ENCODE data around the gene TMEM132D. TPM values are rescaled to one million over a fixed set of nuclear protein-coding genes. Genes with fewer than 3 reads are reported as not detected.

Gene TMEM132D
- total and polyA plus RNA-seq, 2 donors from 2014 or later: 0.13 TPM; not detected in 1

GRCh38 chr12:129789921-129790320 lies 113.9 kb downstream of the TMEM132D start:
- Histone ChIP-seq H3K27ac (ENCODE audit: low read depth in 2 of 2, low read length in 2 of 2) (no peak overlapping the region), H3K27me3 (ENCODE audit: control insufficient read depth, insufficient read depth, low read length) (no peaks in the 10 kb centered on the region), H3K4me3 (ENCODE audit: low read length in 3 of 3) (no peak overlapping the region), H3K36me3 (ENCODE audit: control insufficient read depth in 2 of 3, insufficient read depth in 3 of 3, low read length in 3 of 3) (no peaks in the 10 kb centered on the region), H3K9ac (ENCODE audit: low read length in 3 of 3) (no peak overlapping the region), H3K9me3 (ENCODE audit: control insufficient read depth in 2 of 3, insufficient read depth in 1 of 3, low read length in 3 of 3) (peaks cover 0 to 5% (median 2%) of the 10 kb centered on the region in 3 donors), H3K4me1 (ENCODE audit: control insufficient read depth in 2 of 3, insufficient read depth in 2 of 3, low read depth in 1 of 3, low read length in 3 of 3) (no peaks in the 10 kb centered on the region)
- no peak for TF ChIP-seq CTCF (IDR thresholded peaks at IDR 0.05; ENCODE audit: borderline replicate concordance, extremely low read depth, insufficient read depth)
- intact Hi-C loops (cut with DNase I): no loop called here
- FAIRE-seq (no peak), DNase-seq (no peak)

GRCh38 chr12:129788506-129789084 lies 115.2 kb downstream of the TMEM132D start:
- no peaks in the 10 kb centered on the region for H3K4me1 ChIP-seq (ENCODE audit: control insufficient read depth in 2 of 3, insufficient read depth in 2 of 3, low read depth in 1 of 3, low read length in 3 of 3)
- no peak for TF ChIP-seq CTCF (IDR thresholded peaks at IDR 0.05; ENCODE audit: borderline replicate concordance, extremely low read depth, insufficient read depth)
- no peaks in the 10 kb centered on the region for H3K27me3 ChIP-seq (ENCODE audit: control insufficient read depth, insufficient read depth, low read length)
- FAIRE-seq (no peak), DNase-seq (no peak)
- no peak overlapping the region for H3K9ac ChIP-seq (ENCODE audit: low read length in 3 of 3)
- peaks cover 0 to 5% (median 2%) of the 10 kb centered on the region in 3 donors for H3K9me3 ChIP-seq (ENCODE audit: control insufficient read depth in 2 of 3, insufficient read depth in 1 of 3, low read length in 3 of 3)
- no peaks in the 10 kb centered on the region for H3K36me3 ChIP-seq (ENCODE audit: control insufficient read depth in 2 of 3, insufficient read depth in 3 of 3, low read length in 3 of 3)
- intact Hi-C loops (cut with DNase I): no loop called here
- H3K27ac ChIP-seq (ENCODE audit: low read depth in 2 of 2, low read length in 2 of 2): no peak overlapping the region
- H3K4me3 ChIP-seq (ENCODE audit: low read length in 3 of 3): no peak overlapping the region

- no peak for TF ChIP-seq CTCF (IDR thresholded peaks at IDR 0.05; ENCODE audit: borderline replicate concordance, extremely low read depth, insufficient read depth)
- FAIRE-seq (no peak), DNase-seq (peak in 1 of 5 donors; percentile 16)
- Histone ChIP-seq H3K27ac (ENCODE audit: low read depth in 2 of 2, low read length in 2 of 2) (no peak overlapping the region), H3K9me3 (ENCODE audit: control insufficient read depth in 2 of 3, insufficient read depth in 1 of 3, low read length in 3 of 3) (no peaks in the 10 kb centered on the region), H3K4me3 (ENCODE audit: low read length in 3 of 3) (no peak overlapping the region), H3K4me1 (ENCODE audit: control insufficient read depth in 2 of 3, insufficient read depth in 2 of 3, low read depth in 1 of 3, low read length in 3 of 3) (no peaks in the 10 kb centered on the region), H3K27me3 (ENCODE audit: control insufficient read depth, insufficient read depth, low read length) (no peaks in the 10 kb centered on the region), H3K36me3 (ENCODE audit: control insufficient read depth in 2 of 3, insufficient read depth in 3 of 3, low read length in 3 of 3) (no peaks in the 10 kb centered on the region), H3K9ac (ENCODE audit: low read length in 3 of 3) (no peak overlapping the region)
- intact Hi-C loops (cut with DNase I): no loop called here
Observed at GRCh38 chr12:129779989-129780388, 123.8 kb downstream of the TMEM132D start.

DNA sequence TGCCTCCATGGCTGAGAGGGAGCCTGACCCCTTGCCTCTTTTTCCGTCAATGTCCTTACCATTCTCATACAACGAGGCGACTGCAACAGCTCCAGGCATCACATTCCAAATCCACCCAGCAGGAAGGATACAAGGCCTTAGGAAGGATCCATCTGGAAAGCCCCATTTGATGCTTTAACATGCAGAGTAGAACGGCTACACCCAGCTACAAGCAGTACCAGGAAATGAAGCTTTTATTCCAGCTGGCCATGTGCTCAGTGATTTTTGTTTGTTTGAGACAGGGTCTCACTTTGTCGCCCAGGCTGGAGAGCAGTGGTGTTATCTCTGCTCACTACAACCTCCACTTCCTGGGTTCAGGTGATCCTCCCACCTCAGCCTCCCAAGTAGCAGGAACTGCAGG lies 124.8 kb downstream of the TMEM132D start:
- Histone ChIP-seq H3K4me1 (ENCODE audit: control insufficient read depth in 2 of 3, insufficient read depth in 2 of 3, low read depth in 1 of 3, low read length in 3 of 3) (no peaks in the 10 kb centered on the region), H3K9ac (ENCODE audit: low read length in 3 of 3) (no peak overlapping the region), H3K27me3 (ENCODE audit: control insufficient read depth, insufficient read depth, low read length) (no peaks in the 10 kb centered on the region), H3K36me3 (ENCODE audit: control insufficient read depth in 2 of 3, insufficient read depth in 3 of 3, low read length in 3 of 3) (no peaks in the 10 kb centered on the region), H3K4me3 (ENCODE audit: low read length in 3 of 3) (no peak overlapping the region), H3K9me3 (ENCODE audit: control insufficient read depth in 2 of 3, insufficient read depth in 1 of 3, low read length in 3 of 3) (no peaks in the 10 kb centered on the region), H3K27ac (ENCODE audit: low read depth in 2 of 2, low read length in 2 of 2) (no peak overlapping the region)
- FAIRE-seq (no peak), DNase-seq (no peak)
- TF ChIP-seq CTCF (IDR thresholded peaks at IDR 0.05; ENCODE audit: borderline replicate concordance, extremely low read depth, insufficient read depth): no peak
- intact Hi-C loops (cut with DNase I): no loop called here

All from kidney (tissue), 14 donors.